GM18951 (cell line): ENCODE measurements around the gene MMGT1.
"Not testable (repeated sequence)": the region's sequence is repeated elsewhere in the genome, so short reads cannot be mapped to it uniquely, and the experiment has no call there.

Experiments
- POLR2A ChIP-seq: IDR thresholded peaks from 4 replicates; pipeline ENCODE4 v1.6.1; 2011; ENCODE audit warnings: mild to moderate bottlenecking; ENCODE audit not compliant: insufficient read length, insufficient read depth; ENCODE audit errors: extremely low read depth
- in situ Hi-C: fragments of 300-500 bp; cut with MboI; formaldehyde crosslinking; loops from one replicate; pipeline ENCODE4 v1.12.0; 2022; ENCODE audit warnings: low sequenced_read_pairs, mixed read lengths, inconsistent platforms; ENCODE audit not compliant: unreplicated experiment

Gene MMGT1

DNA sequence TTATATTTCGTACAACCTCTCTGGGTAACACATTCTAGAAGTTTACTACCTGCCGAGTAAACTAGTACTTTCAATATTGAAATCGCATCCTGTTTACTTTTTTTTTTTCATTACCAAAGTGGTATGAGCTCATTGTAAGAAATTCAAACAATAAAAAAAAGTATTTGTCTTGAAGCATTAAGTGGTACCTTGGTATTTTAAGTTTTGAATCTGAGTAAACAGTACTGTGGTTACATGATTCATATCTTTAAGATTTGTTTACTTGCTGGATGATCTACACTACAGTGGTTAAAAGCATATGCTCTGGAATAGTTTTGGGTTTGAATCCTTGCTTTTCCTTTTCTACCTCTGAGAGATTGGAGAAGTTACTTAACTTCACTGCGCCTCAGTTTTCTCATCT, 3.8 kb upstream of the MMGT1 start:
- in situ Hi-C loops = no loop called here
- no peak for TF ChIP-seq POLR2A

DNA sequence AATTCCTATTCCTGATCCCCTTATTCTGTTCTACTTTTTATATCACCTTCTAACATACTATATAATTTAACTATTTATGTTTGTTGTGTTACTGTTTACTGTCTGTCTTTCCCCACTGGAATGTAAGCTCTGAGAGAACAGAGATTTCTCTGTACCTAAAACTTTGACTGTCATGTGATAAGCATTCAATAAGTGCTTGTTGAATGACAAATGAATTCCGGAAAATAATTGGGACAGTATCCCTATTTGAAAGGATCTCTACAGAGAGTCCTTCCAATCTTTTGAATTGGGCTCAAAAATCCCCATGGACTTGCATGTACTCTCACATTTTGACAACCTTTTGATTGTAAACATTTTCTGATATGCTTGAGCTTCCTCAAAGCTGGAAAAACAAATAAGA, 1.6 kb upstream of the MMGT1 start:
- in situ Hi-C loops = no loop called here
- TF ChIP-seq POLR2A = no peak

DNA sequence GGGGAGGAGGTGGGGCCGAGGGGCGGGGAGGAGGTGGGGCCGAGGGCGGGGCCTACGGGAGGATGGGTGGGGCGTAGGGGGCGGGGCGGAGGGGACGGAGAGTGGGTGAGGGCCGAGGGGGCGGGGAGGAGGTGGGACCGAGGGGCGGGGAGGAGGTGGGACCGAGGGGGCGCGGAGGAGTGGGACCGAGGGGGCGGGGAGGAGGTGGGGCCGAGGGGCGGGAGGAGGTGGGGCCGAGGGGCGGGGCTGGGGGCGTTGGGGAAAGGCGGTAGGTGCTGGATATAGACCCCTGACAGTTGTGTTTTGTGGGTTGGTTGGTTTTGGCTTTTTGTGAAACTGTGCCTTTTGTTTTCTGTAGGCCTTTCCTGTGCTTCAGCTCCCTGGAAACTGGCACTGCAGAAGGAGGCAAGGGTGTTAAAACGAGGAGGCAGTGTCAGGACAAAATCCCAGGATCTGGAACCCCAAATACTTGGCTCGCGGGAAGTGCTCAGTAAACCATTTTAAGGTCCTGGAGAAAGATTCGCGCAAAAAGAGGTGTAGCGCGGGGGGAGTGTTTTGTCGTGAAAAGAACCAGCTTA, 580 bp upstream of the MMGT1 start:
- in situ Hi-C loops = no loop called here
- TF ChIP-seq POLR2A = no peak

DNA sequence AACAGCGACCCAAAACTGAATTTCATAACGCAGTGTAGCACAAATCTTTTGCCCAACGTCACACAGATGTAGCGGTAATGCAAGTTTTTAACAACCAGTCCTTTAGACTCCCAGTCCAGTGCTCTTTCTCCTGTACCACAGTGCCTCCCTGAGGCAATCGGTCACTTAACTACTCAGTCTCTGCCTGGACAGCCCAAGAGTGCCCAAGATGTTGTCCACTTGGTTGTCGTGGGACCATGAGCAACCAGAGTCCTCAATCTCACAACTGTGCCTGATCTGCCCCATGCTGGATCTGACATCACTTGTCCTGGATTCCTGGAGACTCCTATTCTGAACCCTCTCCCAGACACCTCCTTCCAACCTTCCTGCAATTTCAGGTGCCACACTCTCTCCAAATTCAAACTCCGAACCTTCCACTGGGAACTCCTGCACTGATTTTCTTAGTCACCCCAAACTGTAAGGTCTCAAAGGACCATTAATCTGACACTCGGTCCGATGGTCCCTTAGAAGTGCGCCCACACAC, 702 bp downstream of the MMGT1 start:
- TF ChIP-seq POLR2A = no peak
- in situ Hi-C loops = no loop called here

DNA sequence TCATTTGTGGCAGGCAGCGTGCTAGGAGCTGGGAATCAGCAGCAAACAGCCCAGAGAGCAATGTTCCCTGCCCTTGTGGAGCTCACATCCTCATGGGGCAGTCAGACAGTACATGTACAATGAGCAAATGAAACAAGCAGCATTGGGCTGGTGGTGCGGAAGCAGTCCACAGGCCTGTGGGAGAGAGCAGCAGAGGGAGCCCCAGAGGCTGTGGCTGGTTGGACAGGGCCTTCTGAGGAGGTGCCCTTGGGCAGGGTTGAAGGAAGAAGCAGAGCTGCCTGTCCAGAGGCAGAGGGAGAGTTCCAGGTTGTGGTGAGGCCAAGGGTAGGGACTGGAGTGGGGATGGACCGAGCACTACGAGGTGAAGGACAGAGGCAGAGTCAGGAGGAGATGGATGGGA, 22.5 kb downstream of the MMGT1 start:
- in situ Hi-C loops = no loop called here

DNA sequence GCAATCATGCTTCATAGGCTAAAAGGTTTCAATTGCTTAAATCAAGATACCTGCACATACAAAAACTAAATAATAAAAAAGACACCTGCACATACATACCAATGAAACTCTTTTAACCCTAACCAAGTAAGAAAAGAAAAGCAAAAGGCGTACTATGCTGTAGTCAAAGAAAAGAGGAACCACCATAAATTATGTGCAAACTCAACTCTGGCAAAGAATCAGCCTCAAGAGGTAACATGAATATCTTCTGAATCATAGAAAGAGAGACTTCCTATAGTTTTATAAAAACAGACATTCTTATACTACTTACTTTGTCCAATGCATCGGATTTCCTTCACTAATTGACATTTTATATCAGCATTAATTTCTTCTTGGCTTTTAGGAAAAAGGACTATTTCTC, 29.3 kb downstream of the MMGT1 start:
- in situ Hi-C loops = no loop called here
- TF ChIP-seq POLR2A = no peak

More for the DNA sequence above, 22.5 kb downstream of the MMGT1 start:
- TF ChIP-seq POLR2A = no peak

DNA sequence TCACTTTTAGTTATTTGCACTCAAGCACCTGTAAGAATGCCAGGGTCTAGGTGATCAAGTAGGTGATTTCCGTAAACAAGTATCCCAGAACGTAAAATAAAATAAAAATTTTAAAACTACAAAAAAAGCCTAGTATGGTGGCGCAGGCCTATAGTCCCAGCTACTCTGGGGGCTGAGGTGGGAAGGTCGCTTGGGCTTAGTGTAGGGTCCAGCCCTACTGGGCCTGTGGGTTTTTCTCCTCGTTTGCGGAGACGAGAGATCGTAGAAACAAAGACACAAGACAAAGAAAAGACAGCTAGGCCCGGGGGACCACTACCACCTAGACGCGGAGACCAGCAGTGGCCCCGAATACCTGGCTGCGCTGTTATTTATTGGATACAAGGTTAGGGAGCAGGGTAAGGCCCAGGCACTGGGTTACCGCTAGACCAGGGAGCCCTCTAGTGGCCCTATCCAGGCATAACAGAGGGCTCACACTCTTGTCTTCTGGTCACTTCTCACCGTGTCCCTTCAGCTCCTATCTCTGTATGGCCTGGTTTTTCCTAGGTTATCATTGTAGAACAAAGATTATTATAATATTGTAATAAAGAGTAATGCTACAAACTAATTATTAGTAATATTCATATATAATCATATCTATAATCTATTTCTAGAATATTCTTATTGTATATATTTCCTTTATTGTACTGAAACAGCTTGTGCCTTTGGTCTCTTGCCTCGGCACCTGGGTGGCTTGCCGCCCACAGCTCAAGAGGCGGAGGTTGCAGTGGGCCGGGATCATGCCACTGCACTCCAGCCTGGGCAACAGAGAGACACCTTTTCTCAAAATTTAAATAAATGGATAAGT, 41.9 kb downstream of the MMGT1 start:
- in situ Hi-C loops = no loop called here
- no peak for TF ChIP-seq POLR2A

DNA sequence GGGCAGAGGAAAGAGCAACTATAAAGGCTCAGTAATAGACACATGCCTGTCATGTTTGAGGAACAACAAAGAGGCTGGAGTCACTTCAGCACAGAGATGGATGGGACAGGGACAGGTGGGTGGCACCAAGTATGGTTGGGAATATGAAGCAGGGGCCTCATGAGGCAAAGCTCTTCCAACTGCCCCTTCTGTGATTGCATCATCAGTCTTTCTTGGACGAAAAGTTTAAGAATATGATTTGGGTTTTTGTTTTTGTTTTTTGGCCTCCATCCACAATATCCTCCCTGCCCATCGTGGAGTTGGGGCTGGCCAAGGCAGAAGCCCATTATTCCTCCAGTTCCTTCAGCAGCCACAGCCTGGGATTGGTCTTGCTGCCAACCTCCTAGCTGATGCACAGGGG, 45.9 kb downstream of the MMGT1 start:
- in situ Hi-C loops = no loop called here
- no peak for TF ChIP-seq POLR2A

DNA sequence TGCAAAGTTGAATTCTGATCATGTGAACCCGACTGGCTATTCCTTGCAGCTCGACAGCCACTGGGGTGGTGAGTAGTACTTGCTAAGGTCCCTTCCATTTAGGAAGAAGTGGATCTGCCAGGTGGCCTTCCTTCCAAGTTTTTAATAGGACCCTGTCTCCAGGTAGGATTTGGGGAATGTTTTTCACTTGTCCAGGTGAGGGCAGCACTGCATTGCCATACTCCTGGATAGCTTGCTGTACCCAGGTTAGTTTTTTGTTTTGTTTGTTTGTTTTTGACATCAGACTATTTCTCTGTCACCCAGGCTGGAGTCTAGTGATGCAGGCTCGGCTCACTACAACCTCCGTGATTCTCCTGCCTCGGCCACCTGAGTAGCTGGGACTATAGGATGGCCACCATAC, 50.4 kb downstream of the MMGT1 start:
- no peak for TF ChIP-seq POLR2A
- in situ Hi-C loops = no loop called here

DNA sequence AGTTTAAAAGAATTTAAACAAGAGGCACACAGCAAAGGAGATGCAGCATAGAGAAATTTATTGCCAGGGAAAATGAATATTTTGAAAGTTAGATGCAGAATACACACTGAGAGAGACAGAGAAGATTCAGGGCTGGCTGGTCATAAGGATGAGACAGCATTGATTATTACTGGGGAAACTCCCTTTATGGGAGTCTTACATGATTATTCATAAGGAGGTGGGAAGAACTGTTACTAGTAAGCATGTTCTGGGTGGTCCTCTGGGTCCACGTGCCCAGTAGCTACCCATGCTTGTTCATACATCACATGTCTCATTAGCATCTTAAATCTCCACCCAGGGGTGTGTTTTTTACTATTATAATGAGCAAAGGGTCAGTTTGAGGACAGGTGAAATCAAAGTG, 53.3 kb downstream of the MMGT1 start:
- in situ Hi-C loops = not testable (repeated sequence)

DNA sequence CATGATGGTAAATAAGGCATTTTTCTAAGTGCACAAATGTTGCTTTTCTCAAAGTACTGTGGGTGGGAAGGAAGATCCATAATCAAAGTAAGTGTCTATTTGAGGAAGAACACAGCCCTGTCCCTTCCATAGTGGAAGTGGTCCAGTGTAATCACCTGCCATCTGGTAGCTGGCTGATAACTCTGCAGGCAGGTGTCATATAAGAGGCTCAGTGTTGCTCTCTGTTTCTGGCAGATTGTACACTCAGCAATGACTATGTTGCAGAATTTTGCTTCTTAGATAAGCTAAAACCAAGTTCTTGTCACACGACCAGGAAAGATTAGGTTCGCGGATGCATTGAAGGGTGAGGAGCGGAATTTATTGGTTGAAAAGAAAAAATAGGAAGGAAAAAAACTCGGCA, 59.4 kb downstream of the MMGT1 start:
- no peak for TF ChIP-seq POLR2A
- in situ Hi-C loops = no loop called here
